ENCODE data around the gene CCDC34.

- no peak for TF ChIP-seq CTCF (IDR thresholded peaks at IDR 0.05; ENCODE audit: poor library complexity, severe bottlenecking)
- peak; percentile 33 for TF ChIP-seq POLR2AphosphoS5 (IDR thresholded peaks at IDR 0.05)
- TF ChIP-seq RAD21 (conservative IDR thresholded peaks at IDR 0.05): no peak
- no peak for TF ChIP-seq REST (IDR thresholded peaks at IDR 0.05; ENCODE audit: borderline replicate concordance)
- TF ChIP-seq TAF1 (IDR thresholded peaks at IDR 0.05; ENCODE audit: low read depth): no peak
Measured at GRCh38 chr11:27294654-27295053, 68.4 kb downstream of the CCDC34 start.

All from neural cell (in vitro differentiated cells).